GM19240 (cell line): ENCODE measurements around the gene ATG16L2.
"Not testable (repeated sequence)": the region's sequence is repeated elsewhere in the genome, so short reads cannot be mapped to it uniquely, and the experiment has no call there.

Experiments
- DNase-seq: peaks from one replicate; pipeline ENCODE4 v3.0.0; 2011; ENCODE audit warnings: low spot score; ENCODE audit not compliant: insufficient read length

Gene ATG16L2

DNA sequence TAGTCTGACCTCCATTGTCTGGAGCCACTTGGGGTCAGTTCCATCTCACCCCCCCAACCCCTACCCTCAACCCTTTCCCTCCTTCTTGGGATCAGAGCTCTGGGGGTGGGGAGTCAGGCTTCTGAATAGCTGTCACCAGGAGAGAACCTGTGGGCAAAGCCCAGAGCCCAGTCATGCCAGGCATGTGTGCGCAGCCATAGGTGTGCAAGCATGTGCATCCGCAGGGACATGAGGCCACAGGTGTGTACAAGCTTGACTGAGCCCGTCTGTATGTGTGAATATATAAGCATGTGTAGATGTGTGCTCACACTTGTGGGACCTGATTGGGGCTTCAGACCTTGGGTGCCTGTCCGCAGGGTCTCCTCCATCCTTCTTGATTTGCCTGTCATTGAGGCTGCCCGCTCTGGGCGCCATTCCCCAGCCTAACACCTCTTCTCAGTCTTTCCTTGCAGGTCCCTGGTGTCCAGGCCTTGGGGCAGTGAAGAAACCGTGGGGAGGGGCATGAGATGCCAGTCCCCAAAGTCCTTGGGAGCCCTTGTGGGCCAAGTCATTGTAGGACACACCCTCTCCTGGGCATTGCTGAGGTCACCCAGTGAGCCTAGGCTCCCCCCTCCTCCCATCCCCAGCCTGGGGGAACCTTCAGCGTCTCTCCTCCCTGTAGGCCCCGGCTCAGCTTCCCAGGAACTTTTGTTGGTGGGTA lies 9.0 kb downstream of the ATG16L2 start:
- DNase-seq = no peak

DNA sequence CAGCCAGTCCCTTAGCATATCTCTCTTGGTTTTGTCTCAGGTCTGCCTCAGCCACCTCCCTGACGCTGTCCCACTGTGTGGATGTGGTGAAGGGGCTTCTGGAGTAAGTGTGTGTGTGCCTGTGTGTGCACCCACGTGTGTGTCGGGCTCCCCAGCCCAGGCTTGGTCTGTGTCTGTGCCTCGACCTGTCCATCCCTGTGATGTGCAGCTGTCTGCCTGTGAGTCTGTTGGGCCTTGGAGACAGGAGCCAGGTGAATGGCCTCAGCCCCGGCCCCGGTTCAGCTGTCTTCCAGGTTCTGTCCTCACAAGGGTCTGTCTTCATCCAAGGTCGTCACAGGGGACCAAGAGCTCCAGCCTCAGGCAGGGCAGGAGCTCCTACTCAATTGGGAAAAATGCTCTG lies 9.8 kb downstream of the ATG16L2 start:
- DNase-seq = no peak

GRCh38 chr11:72824811-72825505 lies 10.7 kb downstream of the ATG16L2 start:
- DNase-seq = no peak

DNA sequence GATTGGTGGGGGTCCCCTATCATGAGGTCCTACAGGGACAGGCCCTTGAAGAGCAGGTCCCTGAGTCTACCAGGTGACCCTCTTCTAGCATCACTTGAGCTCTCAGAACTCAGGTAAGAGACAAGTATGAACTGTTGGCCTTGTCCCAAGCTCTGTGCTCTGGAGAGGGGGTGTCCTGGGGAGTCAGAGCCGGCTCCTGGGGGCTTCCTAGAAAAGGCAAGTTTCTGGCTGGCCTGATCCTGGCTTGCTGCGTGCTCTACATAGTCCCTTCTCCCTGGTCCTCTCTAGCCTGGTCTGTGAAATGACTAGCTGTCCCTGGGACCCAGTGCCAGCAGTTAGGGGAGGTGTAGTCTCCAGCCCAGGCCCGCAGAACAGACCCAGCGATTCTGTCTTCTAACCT lies 11.4 kb downstream of the ATG16L2 start:
- no peak for DNase-seq

DNA sequence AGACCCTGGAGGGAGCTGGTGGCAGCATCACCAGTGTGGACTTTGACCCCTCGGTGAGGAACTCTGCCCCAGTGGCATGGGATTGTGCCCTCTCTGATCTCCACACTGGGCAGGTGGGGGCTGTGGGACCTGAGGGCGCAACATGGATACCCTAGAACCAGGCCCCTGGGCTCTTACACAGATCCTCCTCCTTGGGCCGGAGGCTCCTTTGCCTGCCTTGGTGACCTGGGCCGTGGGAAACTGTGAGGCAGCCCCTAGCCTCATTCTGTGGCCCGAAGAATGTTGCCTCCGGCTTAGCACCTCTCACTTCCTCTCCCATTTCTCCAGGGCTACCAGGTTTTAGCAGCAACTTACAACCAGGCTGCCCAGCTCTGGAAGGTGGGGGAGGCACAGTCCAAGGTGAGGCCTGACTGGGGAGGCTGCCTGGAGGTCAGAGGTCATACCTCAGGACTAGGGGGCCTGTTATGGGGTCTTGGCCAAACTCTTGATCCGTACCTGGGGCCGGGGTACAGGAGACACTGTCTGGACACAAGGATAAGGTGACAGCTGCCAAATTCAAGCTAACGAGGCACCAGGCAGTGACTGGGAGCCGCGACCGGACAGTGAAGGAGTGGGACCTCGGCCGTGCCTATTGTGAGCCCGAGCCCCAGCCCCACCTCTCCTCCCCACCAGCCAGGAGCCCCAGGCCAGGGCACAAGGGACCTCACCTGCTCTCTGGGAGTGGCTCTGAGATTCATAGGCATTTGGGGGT lies 12.2 kb downstream of the ATG16L2 start:
- DNase-seq = no peak

- DNase-seq = no peak
Measured at GRCh38 chr11:72826942-72827480, 12.8 kb downstream of the ATG16L2 start.

GRCh38 chr11:72827656-72828055 lies 13.4 kb downstream of the ATG16L2 start:
- not testable (repeated sequence) for DNase-seq

DNA sequence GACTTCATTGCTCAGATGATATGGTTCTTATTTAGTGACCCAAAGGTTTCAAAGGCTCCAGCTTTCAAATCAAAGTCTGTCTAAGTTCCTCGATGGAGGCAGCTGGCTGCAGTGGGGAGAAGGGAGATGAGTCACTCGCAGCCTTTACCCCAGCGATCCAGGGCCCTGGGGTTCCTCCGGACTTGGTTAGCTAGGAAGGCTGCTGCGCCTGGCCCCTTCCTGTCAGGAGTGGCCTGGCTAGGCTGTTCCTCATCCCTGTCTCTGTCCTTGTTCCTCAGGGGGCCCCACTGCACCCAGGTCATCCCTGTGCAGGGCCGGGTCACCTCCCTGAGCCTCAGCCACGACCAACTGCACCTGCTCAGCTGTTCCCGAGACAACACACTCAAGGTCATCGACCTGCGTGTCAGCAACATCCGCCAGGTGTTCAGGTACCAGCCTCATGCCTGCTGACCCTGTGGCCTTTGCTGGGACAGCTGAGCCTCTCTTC lies 13.9 kb downstream of the ATG16L2 start:
- no peak for DNase-seq

- no peak for DNase-seq
Measured at GRCh38 chr11:72828692-72829101, 14.5 kb downstream of the ATG16L2 start.

DNA sequence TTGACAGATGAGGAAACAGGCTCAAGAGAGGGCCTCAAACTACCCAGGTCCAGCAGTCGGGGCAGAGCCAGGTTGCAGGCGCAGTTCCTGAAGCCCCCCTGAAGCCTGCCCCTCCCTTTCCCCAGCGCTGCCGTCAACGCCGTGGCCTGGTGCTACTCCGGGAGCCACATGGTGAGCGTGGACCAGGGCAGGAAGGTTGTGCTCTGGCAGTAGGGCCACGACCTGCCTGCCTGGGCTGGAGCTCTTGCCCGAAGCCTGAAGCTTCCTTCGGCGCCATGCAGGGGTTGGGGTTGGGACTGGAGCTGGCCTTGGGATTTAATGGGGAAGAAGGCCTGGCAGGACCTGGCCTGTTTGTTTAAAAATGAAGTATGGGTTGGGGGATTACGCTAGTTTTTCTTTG lies 15.0 kb downstream of the ATG16L2 start:
- DNase-seq = no peak

DNA sequence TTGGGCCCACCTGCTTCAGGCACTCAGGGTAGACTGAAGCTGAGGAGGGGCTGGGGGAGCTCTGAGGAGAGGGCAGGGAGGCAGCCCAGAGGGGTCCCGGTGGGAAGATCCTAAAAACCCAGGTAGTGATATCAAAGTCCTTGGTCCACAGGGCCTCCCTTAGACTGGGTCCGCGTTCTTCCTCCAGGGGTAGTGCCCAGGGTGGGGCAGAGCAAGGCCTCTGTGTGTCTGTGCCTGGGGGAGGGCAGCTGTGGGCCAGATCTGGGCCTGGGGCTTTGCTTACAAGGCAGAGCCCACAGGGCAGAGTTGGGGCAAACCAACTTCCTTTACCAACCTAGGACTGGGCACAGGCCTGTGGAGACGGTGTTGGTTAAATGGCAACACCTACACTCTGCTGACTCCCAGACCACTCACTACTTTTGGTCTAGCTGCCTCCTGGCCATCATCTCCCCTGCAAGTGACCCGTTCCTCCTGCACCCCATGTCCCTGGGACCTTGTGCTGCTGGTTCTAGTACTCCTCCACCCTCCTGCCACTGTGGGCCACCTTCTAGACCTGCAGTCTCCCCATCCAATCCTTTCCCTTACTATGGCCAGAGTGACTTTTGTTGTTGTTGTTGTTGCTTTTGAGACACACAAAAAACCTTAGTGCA lies 15.8 kb downstream of the ATG16L2 start:
- no peak for DNase-seq

- DNase-seq = no peak
Measured at GRCh38 chr11:72831521-72832300, 17.5 kb downstream of the ATG16L2 start.

DNA sequence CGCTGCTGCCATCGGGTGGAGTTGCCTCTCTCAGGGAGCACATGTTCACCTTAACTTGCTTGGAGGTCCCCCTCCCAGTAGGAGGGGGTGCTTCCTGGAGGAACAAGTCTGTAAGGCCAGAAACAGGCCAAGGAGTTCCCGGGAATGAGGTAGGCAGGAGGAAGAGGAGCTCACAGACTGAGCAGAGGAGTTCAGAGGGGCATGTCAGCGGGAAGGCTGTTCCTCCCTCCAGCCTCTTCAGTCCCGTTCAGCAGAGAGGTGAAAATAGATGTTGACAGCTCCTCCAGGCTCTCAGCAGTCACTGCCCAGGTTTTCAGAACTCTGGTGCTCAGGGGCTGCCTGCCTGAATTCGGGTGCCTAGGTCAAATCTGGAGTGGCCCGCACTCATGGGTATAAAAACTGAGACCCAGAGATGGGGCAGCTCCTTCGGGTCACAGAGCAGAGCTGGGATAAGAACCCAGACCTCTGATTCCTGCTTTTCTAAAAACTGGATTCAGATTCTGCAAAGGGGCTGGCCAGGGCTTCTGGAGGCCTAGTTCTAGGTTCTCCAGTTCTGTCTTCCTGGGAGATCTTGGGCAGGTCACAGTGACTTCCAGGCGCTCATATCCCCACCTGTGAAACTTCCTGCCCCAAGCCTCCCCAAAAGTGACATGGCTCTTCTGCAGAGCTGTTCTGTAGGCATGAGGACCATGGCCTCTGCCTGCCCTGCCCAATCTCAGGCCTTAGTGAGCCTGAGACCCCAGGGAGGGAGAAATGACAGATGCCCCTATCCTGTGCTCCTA lies 18.3 kb downstream of the ATG16L2 start:
- DNase-seq = no peak

- DNase-seq = no peak
Measured at GRCh38 chr11:72833083-72833733, 19.0 kb downstream of the ATG16L2 start.

- no peak for DNase-seq
Measured at GRCh38 chr11:72833811-72834493, 19.7 kb downstream of the ATG16L2 start.

GRCh38 chr11:72834905-72835304 lies 20.7 kb downstream of the ATG16L2 start:
- no peak for DNase-seq

DNA sequence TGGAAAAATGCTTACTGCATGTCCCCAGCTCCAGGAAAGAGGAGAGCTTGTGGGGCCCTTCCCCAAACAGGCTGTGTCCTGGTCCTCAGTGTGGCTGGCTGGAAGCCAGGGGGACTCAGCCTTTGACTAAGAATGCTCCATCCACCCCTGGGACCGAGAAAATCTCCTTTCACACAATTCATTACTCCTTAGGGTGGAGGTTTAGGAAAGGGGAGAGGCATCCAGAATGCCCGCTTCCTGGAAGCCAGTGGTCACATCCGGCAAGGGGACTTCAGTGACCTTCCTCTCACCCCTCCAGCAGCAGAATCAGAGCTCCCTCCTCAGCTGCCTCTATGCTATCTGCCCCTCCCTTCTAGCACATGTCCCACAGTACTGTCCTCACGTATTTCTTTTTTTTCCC lies 21.9 kb downstream of the ATG16L2 start:
- no peak for DNase-seq

GRCh38 chr11:72838691-72839305 lies 24.6 kb downstream of the ATG16L2 start:
- DNase-seq = no peak
